HG03378 (cell line): ENCODE data around the gene RUFY1.
"Not testable (repeated sequence)": the region's sequence is repeated elsewhere in the genome, so short reads cannot be mapped to it uniquely, and the experiment has no call there.

ENCODE experiments used
- ATAC-seq: cut with Tn5 transposase; IDR thresholded peaks from one replicate; pipeline ENCODE4 v1.9.1; 2021; ENCODE audit warnings: mild to moderate bottlenecking, moderate library complexity; ENCODE audit not compliant: unreplicated experiment

RUFY1 gene

GRCh38 chr5:179533907-179534306 is 16.4 kb upstream of the RUFY1 start:
- ATAC-seq, result no peak

GRCh38 chr5:179534431-179534830 is 15.9 kb upstream of the RUFY1 start:
- ATAC-seq, result peak; percentile 46

GRCh38 chr5:179536676-179537075 is 13.7 kb upstream of the RUFY1 start:
- no peak for ATAC-seq

- ATAC-seq, result no peak
Observed at GRCh38 chr5:179542170-179542569, 8.2 kb upstream of the RUFY1 start.

GRCh38 chr5:179543275-179543674 is 7.1 kb upstream of the RUFY1 start:
- not testable (repeated sequence) for ATAC-seq

GRCh38 chr5:179553006-179553405 is 2.7 kb downstream of the RUFY1 start:
- ATAC-seq, result no peak

- no peak for ATAC-seq
Observed at GRCh38 chr5:179553875-179554274, 3.5 kb downstream of the RUFY1 start.

GRCh38 chr5:179554981-179555380 is 4.6 kb downstream of the RUFY1 start:
- no peak for ATAC-seq

GRCh38 chr5:179558261-179558799 is 8.0 kb downstream of the RUFY1 start:
- ATAC-seq, result not testable (repeated sequence)

GRCh38 chr5:179558932-179559283 is 8.6 kb downstream of the RUFY1 start:
- ATAC-seq, result no peak

GRCh38 chr5:179559284-179560252 is 9.2 kb downstream of the RUFY1 start:
- peak; percentile 97 for ATAC-seq

GRCh38 chr5:179564526-179564925 is 14.2 kb downstream of the RUFY1 start:
- no peak for ATAC-seq

GRCh38 chr5:179568721-179569120 is 18.4 kb downstream of the RUFY1 start:
- no peak for ATAC-seq

- no peak for ATAC-seq
Observed at GRCh38 chr5:179572386-179572785, 22.0 kb downstream of the RUFY1 start.

- no peak for ATAC-seq
Observed at GRCh38 chr5:179577286-179577960, 27.1 kb downstream of the RUFY1 start.

- no peak for ATAC-seq
Observed at GRCh38 chr5:179585941-179586401, 35.6 kb downstream of the RUFY1 start.

- ATAC-seq, result no peak
Observed at GRCh38 chr5:179588166-179588565, 37.8 kb downstream of the RUFY1 start.

GRCh38 chr5:179595916-179596315 is 45.6 kb downstream of the RUFY1 start:
- ATAC-seq, result no peak

- no peak for ATAC-seq
Observed at GRCh38 chr5:179596421-179596820, 46.1 kb downstream of the RUFY1 start.

GRCh38 chr5:179599100-179599499 is 48.7 kb downstream of the RUFY1 start:
- no peak for ATAC-seq

GRCh38 chr5:179599566-179599965 is 49.2 kb downstream of the RUFY1 start:
- no peak for ATAC-seq

- ATAC-seq, result no peak
Observed at GRCh38 chr5:179599973-179600372, 49.6 kb downstream of the RUFY1 start.
